Measurements from ENCODE around the gene KLHL18. TPM values are rescaled to one million over a fixed set of nuclear protein-coding genes. Genes with fewer than 3 reads are reported as not detected.

The KLHL18 gene
- total RNA-seq: 16.0 and 26.2 TPM in 2 replicates

GRCh38 chr3:47282424-47283192 is at the start of gene KLHL18, which contains the start of gene KIF9:
Gene KLHL18, plus strand, starts transcription at chr3:47282944. Its CDS starts 22 bp downstream, at chr3:47282966.
Gene KIF9, minus strand, starts transcription at chr3:47282799. Its CDS starts 5,425 bp downstream, at chr3:47277374.

DNA sequence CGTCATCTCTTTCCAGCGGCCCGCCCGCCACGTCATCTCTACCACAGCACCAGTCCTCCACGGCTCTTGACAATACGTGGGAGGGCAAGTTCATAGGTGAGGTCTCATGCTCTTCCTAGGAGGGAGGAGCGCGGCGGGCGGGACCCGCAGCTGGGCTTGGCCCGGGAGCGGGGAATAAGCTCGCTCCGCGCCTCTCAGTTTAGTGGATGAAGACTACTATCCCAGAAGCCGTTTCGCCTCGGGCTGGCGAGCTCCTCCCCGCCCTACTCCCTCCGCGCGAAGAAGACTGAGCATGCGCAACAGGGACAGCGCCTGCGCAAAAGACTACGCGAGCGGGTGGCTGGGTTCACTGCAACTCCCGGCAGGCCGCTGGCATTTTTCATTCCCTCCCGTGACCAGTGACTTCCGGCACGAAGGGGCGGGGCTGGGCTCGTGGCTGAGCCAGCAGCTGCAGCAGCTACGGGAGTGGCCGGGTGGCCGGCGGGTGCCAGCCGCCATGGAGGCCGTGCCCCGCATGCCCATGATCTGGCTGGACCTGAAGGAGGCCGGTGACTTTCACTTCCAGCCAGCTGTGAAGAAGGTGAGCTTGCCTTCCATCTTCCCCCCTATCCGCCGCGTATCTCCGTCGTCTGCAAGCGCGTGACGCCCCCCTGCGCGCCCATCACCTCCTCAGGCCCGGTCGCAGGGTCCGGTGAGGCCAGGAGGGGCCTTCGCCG is 98.0 kb downstream of the KLHL18 start, which contains the start of gene PTPN23:
TSS of gene PTPN23 (plus strand) at position 421 of the 716 bp plus-strand sequence. CDS start at position 497, 76 bp downstream.

Small RNAs within 50 kb of the gene (small RNA-seq; reads per million reads assigned to genes)
- gene SNORD13P3 (ENCODE audit: low replicate concordance): 1.1 reads per million, percentile 50 among the genes with 10 or more reads in this experiment

Other genes starting within 250 kb of the KLHL18 start
- 33.3 and 40.1 TPM in 2 replicates for gene SETD2, start 118.8 kb upstream of the KLHL18 start, total RNA-seq
- gene KIF9, start 145 bp upstream of the KLHL18 start, total RNA-seq: 1.5 and 2.7 TPM in 2 replicates
- gene PTPN23, start 98.1 kb downstream of the KLHL18 start, total RNA-seq: 20.6 and 29.1 TPM in 2 replicates
- gene SCAP, start 193.0 kb downstream of the KLHL18 start, total RNA-seq: 73.7 and 85.6 TPM in 2 replicates
- 26.5 and 36.4 TPM in 2 replicates for gene ELP6, start 230.8 kb downstream of the KLHL18 start, total RNA-seq

Data from placental pericyte (primary cell).